NK-92 (cell line): Measurements from ENCODE around the gene SAT1.
"Not testable (repeated sequence)": the region's sequence is repeated elsewhere in the genome, so short reads cannot be mapped to it uniquely, and the experiment has no call there.

ENCODE experiments used
- DNase-seq: peaks from one replicate; lab custom pipeline; 2025; ENCODE audit not compliant: unreplicated experiment; lab: John Stamatoyannopoulos, UW

SAT1 gene

DNA sequence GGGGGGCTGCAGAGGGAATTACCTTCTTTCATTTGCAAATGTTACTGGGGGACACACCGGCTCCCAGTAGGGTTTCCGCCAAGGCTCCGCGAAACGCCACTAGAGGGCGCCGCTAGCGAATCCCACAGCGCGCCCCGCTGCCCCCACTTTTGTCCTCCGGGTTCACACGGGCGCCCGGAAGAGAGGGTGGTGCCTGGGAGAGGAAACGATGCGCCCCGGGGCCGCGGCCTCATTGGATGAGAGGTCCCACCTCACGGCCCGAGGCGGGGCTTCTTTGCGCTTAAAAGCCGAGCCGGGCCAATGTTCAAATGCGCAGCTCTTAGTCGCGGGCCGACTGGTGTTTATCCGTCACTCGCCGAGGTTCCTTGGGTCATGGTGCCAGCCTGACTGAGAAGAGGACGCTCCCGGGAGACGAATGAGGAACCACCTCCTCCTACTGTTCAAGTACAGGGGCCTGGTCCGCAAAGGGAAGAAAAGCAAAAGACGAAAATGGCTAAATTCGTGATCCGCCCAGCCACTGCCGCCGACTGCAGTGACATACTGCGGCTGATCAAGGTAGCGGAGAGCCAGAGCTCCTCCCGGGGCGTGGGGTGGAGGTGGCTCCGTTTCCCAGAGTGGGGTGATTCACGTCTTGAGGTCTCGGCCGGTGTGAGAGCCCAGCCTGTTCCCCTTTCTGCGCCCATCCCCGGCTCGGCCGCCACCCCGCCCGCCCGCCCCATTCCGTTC is at the start of gene SAT1:
Gene SAT1, plus strand, starts transcription at position 311 of the 726 bp plus-strand sequence. Its CDS starts 179 bp downstream, at position 490.
- peak; percentile 37 for DNase-seq

DNA sequence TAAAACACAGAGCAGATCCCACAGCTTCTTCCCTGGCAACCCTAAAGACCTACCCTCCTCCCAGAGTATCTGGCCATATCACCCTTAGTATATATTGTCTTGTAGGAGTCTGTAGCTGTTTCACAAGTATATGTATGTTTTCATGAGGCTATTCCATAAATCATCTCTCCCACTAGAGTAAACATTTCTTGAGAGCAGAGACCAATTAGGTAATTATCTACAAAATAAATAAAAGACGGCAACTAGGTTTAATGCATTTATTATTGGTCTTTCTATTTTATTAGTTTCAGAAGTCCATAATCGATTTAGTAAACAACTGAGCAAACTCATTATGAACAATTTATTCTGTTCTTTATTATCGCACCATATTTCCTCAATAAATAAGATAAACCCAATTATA is 46.9 kb upstream of the SAT1 start:
- DNase-seq, result no peak

DNA sequence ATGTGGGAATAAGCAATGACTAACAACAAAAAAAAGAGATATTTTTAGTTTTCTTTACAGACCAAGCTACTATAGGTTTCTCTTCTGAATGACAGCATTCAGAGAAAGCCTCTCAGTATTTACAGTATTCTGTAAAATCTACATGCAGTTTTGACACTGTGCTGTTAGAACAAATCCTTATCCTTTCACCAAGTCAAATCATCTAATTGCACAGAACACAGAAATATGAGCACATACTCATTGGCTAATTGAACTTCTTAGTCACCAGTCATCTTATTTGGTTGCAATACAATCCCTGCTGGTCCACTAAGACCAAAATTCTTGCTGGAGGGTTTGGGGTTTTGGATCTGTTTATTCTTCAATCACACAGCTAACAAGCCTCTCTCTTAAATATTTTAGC is 45.6 kb upstream of the SAT1 start:
- DNase-seq, result no peak

DNA sequence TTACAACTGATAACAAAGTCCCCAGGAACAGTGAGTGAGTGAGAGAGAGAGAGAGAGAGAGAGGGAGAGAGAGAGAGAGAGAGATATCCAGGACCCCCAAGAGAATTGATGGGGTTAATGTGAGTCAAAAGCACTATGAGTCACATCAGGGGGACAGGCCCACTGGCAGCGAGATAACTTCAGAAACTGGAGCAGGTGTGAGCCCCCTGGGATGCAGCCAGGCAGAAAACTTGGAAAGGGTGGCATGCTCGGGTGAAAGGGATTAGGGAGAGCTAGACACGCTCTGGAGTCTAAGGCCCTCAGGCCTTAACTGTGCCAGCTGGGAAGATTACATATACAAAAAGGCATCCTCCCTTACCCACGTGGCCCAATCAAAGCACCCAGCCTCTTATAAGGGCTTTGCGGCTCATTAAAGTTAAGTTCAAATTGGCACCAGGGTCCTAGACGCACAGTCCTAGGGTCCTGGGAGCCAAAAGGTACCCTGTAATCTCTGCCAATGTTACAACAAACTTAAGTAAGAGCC is 40.7 kb upstream of the SAT1 start:
- no peak for DNase-seq

DNA sequence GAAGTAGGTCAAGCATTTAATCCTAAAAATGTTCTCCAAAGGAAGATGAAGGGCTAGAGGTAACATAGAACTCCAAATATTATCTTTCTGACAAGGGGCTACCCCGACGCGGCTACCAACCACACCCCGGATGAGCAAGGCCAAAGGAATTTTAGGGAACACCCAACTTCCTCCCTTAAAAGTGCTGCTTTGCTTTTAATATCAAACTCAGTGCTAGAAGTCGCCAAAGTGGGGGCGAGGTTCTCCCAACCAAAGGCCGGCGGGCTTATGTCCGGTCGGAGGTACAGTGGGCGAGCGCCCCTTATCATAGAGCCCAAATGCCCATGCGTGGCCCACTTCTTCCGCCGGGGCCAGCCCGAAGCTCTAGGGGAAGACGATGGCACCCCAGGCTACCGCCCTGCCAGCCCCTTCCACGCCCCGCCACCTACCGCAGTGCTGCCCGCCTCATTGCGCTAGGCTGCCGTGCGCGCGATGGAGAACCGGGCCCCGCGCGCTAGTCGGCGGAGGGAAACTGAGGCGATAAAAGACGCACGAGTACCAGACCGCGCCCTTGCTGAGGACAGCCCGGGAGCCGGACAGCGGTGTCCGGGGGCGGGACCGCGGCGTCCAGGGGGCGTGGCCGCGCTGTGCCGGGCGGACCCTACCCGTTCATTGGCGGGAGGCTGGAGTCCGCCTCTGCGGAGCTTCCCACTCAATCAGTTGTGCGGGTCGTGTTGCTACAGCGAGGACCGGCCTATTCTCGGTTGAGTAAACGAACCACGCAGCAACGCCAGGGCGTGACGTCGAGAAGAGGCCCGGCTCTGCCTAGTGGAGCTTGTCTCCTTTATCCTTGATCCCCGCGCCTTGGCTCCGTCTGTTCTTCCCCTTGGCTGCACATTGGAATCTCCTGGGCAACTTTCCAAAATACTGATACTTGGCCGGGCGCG is 40.0 kb upstream of the SAT1 start, which contains the start of gene ACOT9:
Gene ACOT9, minus strand, starts transcription at position 580 of the 926 bp plus-strand sequence. Its CDS starts 132 bp downstream, at position 448.
- DNase-seq, result peak; percentile 2

DNA sequence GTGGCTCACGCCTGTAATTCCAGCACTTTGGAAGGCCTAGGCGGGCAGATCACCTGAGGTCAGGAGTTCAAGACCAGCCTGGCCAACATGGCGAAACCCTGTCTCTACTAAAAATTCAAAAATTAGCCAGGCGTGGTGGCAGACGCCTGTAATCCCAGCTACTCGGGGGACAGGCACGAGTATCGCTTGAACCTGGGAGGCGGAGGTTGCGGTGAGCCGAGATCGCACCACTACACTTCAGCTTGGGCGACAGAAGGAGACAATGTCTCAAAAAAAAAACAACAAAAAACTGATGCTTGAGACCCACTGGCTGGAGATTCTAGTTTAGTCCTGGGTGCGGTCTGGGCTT is 39.4 kb upstream of the SAT1 start:
- not testable (repeated sequence) for DNase-seq

- no peak for DNase-seq
These were observed 37.2 kb upstream of the SAT1 start for GRCh38 chrX:23745786-23746185.

DNA sequence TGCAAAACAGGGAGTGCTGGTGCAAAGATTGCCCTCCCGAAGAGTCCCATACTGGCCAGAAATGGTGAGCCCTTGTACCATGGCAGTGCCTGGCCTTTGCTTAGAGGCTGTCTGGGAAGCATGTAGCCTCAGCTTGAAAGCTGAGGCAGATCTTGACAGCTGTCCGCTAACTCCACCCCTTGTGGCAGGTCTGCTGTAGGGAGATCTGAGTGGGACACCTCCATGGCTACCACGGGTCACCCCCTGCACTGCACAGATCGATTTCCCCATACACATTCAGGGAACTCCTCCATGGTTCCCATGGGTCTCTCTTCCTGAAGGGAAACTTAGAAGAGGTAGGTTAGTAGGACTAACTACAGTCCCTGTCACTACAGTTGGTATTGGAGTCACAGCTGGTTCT is 33.8 kb upstream of the SAT1 start:
- DNase-seq, result no peak

GRCh38 chrX:23749576-23749975 is 33.4 kb upstream of the SAT1 start:
- no peak for DNase-seq

- DNase-seq, result no peak
These were observed 30.1 kb upstream of the SAT1 start for GRCh38 chrX:23752740-23753415.

DNA sequence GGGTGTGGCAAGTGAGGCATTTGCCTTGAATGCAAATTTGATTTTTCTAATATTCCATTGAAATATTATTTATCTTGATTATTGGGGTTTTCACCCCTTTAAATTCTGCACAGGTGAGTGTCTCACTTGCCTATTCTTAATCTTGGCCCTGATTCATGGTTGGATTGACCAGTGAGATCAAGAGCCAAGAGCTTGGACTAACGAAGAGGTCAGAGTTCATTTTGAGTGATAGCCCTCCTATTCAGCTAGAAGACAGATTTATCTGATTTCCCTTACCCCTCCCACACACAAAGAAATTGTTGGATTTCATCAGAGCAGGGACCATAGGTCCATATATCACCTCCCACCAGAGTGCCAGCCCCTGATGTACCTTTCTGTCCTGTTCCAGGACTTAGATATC is 28.3 kb upstream of the SAT1 start:
- no peak for DNase-seq

DNA sequence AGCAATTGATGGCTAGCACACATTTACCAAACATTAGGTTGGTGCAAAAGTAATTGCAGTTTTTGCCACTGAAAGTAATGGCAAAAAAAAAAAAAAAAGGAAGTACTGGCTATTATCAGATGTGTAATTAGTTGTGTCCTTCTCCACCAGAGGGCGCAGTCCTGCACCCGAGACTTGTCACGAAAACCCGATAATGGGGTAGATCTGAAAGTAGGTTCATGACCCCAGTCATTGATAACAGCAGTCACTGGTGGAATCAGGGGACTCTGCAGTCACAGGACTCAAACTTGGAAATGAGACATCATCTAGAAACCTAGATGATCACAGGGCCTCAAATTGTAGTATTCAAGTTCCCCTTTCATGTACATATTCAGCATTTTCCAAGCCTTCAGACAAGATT is 26.8 kb upstream of the SAT1 start:
- DNase-seq, result no peak

DNA sequence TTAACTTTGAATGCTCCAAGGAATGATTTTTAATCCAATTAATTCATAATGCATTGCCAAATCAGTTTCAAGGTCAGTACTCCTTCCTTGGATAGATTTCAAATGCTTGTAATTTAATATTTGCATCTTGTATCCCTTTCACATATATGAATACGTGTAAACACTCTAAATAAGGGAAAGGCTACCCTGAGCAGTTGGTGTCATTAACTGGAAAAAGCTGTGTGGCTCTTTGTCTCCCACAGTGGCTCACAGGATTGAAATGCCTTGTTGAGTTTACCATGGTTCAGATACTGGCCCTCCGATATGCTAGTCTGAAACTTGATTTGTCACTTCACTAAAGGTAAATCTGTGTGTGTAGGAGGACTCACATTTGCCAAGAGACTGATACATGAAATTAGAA is 23.2 kb upstream of the SAT1 start:
- no peak for DNase-seq

GRCh38 chrX:23764188-23764984 is 18.6 kb upstream of the SAT1 start:
- no peak for DNase-seq

- no peak for DNase-seq
These were observed 17.5 kb upstream of the SAT1 start for GRCh38 chrX:23765449-23765848.

GRCh38 chrX:23765868-23766267 is 17.1 kb upstream of the SAT1 start:
- no peak for DNase-seq

- no peak for DNase-seq
These were observed 16.1 kb upstream of the SAT1 start for GRCh38 chrX:23766650-23767551.

DNA sequence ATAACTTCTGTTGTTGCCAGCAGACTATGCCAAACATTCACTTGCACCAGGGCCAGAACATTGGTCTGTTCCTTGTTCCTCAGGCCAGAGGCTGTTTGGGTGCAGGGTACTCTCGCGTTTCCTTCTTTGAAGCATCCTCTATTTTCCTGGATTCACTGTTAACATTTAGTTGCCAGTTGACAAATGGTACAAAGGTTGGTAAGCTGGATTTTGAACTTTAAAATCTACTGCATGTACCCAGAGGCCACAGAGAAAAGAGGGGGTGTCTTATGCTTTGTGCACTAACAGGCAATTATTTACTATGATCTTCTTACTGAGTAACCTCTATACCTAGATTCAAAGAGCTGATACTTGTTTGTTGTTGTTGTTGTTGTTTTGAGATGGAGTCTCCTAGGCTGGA is 12.8 kb upstream of the SAT1 start:
- DNase-seq, result no peak

- DNase-seq, result not testable (repeated sequence)
These were observed 11.9 kb upstream of the SAT1 start for GRCh38 chrX:23771086-23771485.
